SJSA1 (cell line): Measurements from ENCODE around the gene CDKL2. TPM values are rescaled to one million over a fixed set of nuclear protein-coding genes. Genes with fewer than 3 reads are reported as not detected.
"Not testable (repeated sequence)": the region's sequence is repeated elsewhere in the genome, so short reads cannot be mapped to it uniquely, and the experiment has no call there.

Experiments
- DNase-seq, 2 experiments: peaks; one replicate each; pipeline ENCODE4 v3.0.0-alpha.2; 2015 to 2020; ENCODE audit warnings: low spot score in 2 of 2, low read depth in 1 of 2
- H3K27ac ChIP-seq: fragments of 250-450 bp; sonication (Bioruptor Pico); 2 replicates; pipeline ENCODE4 v1.5.1; 2020; ENCODE audit warnings: mild to moderate bottlenecking, moderate library complexity
- H3K27me3 ChIP-seq: fragments of 250-450 bp; sonication (Bioruptor Pico); replicated peaks from 2 replicates; pipeline ENCODE4 v1.5.1; 2020; ENCODE audit warnings: mild to moderate bottlenecking, moderate library complexity
- H3K36me3 ChIP-seq: fragments of 250-450 bp; sonication (Bioruptor Pico); 2 replicates; pipeline ENCODE4 v1.5.1; 2020; ENCODE audit warnings: mild to moderate bottlenecking
- H3K4me1 ChIP-seq: fragments of 250-450 bp; sonication (Bioruptor Pico); replicated peaks from 2 replicates; pipeline ENCODE4 v1.6.1; 2021; ENCODE audit warnings: mild to moderate bottlenecking
- H3K4me3 ChIP-seq: fragments of 250-450 bp; sonication (Bioruptor Pico); 2 replicates; pipeline ENCODE4 v1.5.1; 2020; ENCODE audit warnings: mild to moderate bottlenecking
- H3K9me3 ChIP-seq: fragments of 250-450 bp; sonication (Bioruptor Pico); replicated peaks from 2 replicates; pipeline ENCODE4 v1.5.1; 2020; ENCODE audit warnings: mild to moderate bottlenecking
- total RNA-seq: library from RNA; depleted of rRNA; stranded (reverse); fragments of >200 nt; shearing (Covaris generic); gene quantifications from 2 replicates; pipeline ENCODE4 v1.2.3, GENCODE V29; 2014; rRNA removed

CDKL2 gene
- total RNA-seq, 1 experiment from 2014 or later: 0.37 TPM

- not testable (repeated sequence) for H3K9me3 ChIP-seq, H3K27ac ChIP-seq, H3K27me3 ChIP-seq, H3K4me3 ChIP-seq, DNase-seq, H3K4me1 ChIP-seq
- H3K36me3 ChIP-seq: peaks cover 13% of the 10 kb centered on the region; the same call in 1 of the 2 replicates
These were observed 98.7 kb downstream of the CDKL2 start for GRCh38 chr4:75531536-75532143.

GRCh38 chr4:75530556-75531322, 99.6 kb downstream of the CDKL2 start:
- H3K4me1 ChIP-seq: no peaks in the 10 kb centered on the region
- no peak overlapping the region for H3K27ac ChIP-seq
- no peak for DNase-seq
- peaks cover 15% of the 10 kb centered on the region for H3K36me3 ChIP-seq
- H3K4me3 ChIP-seq: no peak overlapping the region
- no peaks in the 10 kb centered on the region for H3K9me3 ChIP-seq
- H3K27me3 ChIP-seq: no peaks in the 10 kb centered on the region

Other genes with a start within 250 kb of the CDKL2 start
- 23.2 and 34.0 TPM in 2 replicates for gene RCHY1, start 116.1 kb downstream of the CDKL2 start, total RNA-seq
- 8.7 and 13.6 TPM in 2 replicates for gene THAP6, start 116.1 kb downstream of the CDKL2 start, total RNA-seq
- gene ODAPH, start 74.5 kb downstream of the CDKL2 start, total RNA-seq: not detected in 2 replicates
- gene G3BP2, start 42.9 kb upstream of the CDKL2 start, total RNA-seq: 116 and 129 TPM in 2 replicates
- 54.6 and 78.3 TPM in 2 replicates for gene USO1, start 94.0 kb upstream of the CDKL2 start, total RNA-seq